Stimulated activated naive CD4-positive, alpha-beta T cell treated with Interleukin-2 at 50 U/mL for 16 hours (primary cell): ENCODE results near the gene TUBA4B.
A peak's percentile ranks its signal among the peaks of the same experiment; 100 is the strongest.
"Not testable (repeated sequence)": the region's sequence is repeated elsewhere in the genome, so short reads cannot be mapped to it uniquely, and the experiment has no call there.

Source experiments
- DNase-seq: peaks from one replicate; lab custom pipeline; 2025; lab: John Stamatoyannopoulos, UW

The TUBA4B gene

DNA sequence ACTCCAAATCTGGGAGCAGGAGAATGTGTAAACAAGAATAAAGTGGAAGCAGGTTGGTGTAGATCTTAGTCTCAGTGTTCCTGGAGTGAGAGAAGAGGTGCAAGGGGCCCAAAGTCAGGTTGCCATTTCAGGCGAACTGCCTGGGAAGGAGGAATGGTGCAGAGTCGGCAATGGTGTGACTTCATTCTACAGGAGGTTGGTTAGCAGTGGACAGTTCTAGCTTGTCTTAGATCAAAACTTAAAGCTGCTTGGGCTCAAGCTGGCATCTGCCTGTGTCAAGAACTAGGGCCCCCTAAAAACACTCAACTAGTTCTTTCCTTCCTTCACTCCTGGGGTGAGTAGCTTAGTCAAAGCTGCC lies 4.2 kb upstream of the TUBA4B start:
- no peak for DNase-seq

DNA sequence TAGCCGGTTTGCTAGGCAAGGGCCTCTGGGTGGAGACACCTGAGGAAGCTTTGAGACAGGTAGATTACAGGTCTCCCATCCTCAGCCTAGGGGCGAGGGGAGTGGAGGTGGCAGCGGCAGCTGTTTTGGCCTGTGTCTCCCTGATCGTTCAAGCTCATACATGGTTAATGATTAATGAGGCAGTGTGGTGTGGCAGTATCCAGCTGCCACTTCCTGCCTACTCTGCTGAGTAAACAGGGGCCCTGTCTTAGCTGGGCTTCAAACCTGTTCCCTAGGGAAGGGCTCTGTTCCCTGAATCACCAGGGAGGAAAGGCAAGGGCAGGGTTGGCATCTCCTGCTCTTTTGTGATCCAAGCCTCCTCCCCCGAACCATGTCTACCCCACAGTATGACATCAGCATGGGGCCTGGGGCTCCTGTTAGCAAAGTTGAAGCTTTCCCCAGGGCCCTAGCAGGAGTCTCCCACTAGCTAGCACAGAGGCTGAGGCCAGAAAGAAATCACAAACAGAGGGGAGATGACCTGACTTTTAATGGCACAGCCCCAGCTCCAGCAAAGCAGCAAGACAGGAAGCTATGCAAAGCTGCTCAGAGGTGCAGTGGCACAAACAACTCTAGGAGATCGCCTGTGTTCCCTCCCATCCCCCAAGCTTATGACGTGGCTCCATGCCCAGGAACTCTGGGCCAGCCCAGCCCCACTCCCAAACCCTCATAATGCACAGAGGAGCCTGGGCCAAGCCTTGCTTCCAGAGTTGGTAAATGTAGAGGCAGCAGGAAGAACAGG lies 3.7 kb upstream of the TUBA4B start:
- DNase-seq = peak; percentile 11

DNA sequence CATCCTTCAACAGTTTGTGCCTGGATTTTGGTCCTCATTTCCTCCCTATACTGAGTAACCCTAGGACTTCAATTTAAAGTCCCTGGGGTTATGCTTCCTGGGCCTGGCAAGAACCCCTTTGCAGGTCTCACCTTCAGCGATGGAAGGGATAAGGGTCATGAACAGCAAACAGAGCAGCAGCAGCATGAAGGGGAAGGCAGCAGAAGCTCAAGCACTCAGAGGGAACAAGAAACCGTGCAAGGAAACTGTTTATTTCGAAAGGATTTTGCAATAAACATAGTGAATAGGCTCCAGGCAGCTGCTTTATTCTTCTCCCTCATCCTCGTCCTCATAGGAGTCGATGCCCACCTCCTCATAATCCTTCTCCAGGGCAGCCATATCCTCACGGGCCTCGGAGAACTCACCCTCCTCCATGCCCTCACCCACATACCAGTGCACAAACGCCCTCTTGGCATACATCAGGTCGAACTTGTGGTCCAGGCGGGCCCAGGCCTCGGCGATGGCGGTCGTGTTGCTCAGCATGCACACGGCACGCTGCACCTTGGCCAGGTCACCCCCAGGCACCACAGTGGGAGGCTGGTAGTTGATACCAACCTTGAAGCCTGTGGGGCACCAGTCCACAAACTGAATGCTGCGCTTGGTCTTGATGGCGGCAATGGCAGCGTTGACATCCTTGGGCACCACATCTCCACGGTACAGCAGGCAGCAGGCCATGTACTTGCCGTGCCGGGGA lies 2.8 kb upstream of the TUBA4B start:
- no peak for DNase-seq

DNA sequence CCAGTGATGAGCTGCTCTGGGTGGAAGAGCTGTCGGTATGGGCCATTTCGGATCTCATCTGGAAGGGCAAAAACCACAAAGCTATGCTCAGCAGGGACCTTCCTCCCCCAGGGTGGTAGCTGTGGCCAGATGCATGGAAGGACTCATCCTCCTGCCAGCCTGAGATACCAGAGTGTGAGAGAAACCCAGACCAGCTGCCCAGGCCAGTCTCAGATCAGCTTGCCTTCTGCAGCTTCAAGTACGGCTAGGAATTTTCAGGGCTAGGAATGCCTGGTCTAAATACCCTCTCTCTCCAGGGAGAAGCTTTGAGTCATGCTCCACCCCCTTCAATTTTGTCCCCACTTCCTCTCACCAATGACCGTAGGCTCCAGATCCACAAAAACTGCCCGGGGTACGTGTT lies 1.4 kb upstream of the TUBA4B start:
- no peak for DNase-seq

DNA sequence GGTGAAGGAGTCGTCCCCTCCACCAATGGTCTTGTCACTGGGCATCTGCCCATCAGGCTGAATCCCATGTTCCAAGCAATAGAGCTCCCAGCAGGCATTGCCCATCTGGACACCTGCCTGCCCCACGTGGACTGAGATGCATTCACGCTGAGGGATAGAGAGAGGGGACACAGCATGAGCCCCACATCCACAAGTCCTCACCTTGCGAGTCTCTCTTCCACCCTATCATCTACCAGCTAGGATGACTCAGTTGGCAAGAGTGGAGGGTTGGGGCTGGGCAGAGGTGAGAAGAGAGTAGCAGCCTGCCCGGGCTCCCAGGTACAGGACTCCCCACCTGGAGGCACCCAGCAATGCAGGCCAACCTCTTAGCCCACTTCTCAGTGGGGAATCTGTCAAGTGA lies 959 bp upstream of the TUBA4B start:
- peak; percentile 21 for DNase-seq

DNA sequence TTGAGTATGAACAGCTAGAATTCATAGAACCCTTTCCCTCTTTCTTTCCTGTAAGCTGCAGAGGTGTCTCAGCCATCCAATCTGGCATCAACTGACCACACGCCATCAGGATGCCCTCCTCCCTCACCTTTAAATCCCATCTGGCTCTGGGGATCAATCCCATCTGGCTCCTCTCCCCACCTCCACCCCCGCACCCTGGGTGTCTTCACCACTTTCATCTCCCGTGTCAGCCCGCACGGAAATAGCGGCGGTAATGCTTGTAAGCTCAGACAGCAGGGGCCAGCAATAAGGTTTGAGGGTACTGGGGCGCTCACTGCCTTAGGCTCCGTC lies 508 bp upstream of the TUBA4B start:
- DNase-seq = peak; percentile 46

DNA sequence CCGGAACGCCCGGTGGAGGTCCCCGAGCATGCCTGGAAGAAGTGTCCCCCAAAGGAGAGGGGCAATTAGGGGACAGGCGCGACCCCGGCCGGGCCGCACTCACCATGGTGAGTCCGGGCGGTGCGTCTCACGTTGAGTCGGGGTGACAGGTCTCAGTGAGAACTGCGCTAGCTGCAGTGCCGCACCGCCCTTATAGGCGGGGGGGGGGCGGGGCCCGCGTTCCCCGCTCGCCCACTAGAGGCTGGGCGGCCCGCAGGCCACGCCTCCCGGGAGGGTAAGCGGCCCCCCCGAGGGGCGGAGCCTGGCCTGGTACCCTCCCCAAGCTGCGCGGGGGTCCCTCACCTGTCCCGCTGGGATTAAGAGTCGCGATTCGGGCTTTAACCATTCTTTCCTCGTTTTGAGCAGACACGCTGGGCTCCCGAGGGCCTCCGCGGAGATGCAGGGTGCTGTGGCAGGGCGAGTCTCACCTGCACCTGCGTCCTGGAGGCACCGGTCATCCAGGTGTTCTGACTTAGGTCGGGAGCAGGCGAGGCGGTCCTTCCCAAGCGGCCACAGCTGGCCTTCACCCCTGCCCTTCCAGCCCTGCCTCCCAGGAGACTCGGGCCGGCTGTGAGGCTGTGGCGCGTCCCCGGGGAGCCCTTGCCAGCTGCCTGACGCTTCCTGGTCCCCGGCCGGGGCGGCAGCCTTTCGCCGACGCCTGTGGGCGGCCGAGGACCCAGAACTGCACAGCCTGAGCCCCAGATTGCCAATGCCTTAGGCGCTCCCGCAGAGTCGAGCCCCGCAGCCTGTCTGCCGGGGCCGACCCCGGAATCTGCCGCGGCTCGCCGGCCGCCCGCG lies 928 bp downstream of the TUBA4B start, which contains the start of gene TUBA4A:
TUBA4A (minus strand) TSS at position 166 of the 837 bp plus-strand sequence; CDS start at position 106, 60 bp downstream.
- peak; percentile 88 for DNase-seq

DNA sequence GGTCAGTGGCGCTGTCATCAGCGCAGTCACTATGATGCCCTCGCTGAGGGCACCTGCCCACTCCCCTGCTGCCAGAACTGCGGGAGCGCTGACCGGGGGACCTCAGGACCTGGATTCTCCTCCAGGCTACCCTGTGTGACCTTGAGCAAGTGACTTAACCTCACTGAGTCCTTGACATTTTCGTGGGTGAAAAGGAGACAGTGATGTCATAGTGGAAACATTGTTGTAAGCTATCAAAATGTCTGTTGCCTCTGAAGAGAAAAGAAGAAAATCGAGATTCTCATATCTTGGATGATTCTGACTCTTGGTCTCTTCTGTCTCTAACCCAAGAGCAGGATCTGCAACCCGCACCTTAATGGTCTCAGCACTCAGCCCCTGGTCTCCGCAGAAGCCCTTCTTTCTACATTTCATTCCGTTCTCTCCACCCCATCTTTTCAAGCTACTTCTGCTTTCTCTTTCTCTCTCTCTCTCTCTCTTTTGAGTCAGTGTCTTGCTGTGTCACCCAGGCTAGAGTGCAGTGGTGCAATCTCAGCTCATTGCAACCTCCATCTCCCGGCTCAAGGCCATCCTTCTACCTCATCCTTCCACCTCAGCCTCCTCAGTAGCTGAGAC lies 1.7 kb downstream of the TUBA4B start:
- peak; percentile 26 for DNase-seq

DNA sequence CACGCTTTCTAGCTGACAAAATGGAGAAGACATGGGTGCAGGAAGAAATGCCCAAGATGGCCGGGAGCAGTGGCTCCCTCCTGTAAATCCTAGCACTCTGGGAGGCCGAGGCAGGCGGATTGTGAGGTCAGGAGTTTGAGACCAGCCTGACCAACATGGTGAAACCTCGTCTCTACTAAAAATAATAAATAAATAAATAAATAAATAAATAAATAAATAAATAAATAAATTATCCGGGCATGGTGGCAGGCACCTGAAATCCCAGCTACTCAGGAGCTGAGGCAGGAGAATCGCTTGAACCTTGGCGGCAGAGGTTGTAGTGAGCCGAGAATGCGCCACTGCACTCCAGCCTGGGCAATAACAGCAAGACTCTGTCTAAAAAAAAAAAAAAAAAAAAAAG lies 5.9 kb downstream of the TUBA4B start:
- DNase-seq = not testable (repeated sequence)

DNA sequence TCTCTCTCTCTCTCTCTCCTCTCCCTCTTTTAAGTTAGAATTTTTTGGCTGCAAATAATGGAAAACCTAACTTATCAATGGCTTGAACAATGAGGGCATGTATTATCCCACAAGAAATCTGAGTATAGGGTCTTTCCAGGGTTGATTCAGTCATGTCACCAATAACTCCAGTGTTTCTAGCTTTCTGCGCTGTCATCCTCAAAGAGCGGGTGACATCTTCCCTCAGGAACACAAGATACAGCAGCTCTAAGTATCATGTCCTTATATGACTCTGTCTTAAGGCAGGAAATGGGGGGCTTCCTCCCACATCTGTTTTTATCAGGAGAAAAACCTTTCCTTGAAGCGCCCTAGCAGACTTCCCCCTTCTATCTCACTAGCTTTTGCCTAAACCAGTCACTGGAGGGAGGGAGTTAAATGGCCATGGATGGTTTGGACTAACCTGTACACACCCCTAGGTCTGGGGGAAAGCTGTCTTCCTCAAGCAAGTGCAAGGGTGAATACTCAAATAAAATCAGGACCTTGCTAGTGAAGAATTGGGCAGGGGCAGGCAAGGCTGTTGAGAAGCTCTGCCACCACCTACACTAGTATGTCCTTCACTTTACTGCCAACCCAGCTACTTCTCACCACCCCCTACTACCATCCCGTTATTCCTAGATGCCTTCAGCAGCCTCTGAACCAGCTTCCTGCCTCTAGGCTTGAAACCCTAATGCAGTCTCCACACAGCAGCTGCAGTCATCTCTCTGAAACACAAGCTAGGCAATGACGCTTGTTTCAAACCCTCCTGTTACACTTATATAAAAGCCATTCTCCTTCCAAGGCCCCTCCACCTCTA lies 8.2 kb downstream of the TUBA4B start:
- DNase-seq = no peak

DNA sequence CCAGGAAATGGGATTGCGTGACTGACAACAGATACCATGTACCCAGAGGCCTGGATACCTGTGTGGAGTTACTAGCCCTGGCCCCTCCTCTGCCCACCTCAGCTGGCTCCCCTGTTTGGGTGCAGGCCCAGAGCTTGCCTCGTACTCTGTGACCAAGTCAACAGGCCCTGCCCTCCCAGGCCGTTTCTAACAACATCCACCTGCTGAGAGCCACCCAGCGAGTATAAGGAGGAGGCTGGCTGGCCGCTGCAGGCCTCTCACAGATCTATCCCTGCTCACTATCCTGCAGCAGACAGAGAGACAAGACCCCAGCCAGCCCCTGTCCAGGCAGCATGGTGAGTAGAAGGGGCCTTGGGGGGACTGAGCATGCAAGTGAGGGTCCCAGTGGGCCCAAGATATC lies 13.2 kb downstream of the TUBA4B start:
- no peak for DNase-seq

DNA sequence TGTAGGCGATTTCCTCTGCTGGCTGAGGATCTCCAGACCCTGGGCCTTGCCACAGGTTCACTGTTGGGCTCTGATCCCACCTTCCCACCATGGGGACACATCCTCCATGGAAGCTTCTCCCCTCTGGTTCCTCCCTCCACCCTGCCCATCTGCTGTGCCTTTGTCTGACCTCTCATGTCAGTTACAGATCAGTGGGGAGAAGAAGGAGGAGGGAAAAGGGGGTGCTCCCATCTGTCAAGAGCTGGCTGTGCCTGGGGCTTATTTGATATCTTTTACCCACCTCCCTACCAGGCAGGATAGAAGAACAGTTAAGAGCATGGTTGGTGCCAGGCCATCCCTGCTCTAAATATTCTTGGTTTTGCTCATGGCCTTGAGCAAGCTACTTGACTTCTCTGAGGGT lies 13.8 kb downstream of the TUBA4B start:
- DNase-seq = no peak

DNA sequence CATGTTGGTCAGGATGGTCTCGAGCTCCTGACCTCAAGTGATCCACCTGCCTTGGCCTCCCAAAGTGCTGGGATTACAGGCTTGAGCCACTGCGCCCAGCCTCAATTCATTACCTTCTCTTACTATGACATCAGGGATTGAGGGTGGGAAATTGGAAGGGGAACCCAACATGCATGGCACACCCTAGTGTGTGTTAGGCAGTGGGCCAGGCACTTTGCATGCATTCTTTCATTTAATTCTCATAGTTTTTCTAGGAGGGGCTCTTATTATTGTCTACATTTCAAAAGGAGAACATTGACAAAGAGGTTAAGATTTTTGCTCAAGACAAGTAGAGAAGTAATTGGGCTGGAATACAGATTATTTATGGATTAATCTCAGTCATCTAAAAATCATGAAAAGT lies 15.3 kb downstream of the TUBA4B start:
- no peak for DNase-seq

DNA sequence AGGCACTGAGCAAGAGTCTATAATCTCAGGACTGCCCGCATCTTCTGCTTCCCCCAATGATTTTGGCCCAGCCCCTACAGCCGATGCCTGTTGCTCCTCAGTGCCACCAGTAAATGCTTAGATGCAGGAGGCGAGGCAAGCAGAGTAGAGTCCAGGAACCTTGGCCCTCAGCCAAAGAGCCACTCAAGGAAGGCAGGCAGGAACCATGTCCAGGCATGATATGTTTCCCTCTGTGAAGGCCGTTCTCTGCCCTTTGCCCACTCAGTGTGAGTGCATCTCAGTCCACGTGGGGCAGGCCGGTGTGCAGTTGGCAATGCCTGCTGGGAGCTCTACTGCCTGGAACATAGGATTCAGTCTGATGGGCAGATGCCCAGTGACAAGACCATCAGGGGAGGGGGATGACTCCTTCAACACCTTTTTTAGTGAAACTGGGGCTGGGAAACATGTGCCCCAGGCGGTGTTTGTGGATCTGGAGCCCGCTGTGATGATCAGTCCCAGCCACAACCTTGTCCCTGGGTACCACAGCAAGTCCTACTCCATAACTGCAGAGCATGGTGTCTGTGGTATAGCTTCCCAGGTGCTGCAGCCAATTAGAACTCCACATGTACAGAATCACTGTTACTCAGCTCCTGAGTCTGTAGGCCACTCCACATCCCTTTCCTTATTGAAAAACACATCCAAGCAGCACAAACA lies 16.5 kb downstream of the TUBA4B start:
- no peak for DNase-seq

DNA sequence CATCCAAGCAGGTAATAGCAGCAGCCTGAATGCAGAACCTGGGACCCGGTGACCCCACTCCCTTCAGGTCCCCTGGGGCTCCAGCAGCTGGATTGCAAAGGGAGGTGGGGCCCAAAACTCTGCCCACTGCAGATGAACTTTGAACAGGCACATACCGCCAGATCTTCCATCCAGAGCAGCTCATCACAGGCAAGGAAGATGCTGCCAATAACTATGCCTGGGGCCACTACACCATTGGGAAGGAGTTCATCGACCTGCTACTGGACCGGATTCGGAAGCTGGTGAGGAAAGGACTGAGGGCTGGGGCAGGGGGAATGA lies 17.0 kb downstream of the TUBA4B start:
- DNase-seq = no peak

DNA sequence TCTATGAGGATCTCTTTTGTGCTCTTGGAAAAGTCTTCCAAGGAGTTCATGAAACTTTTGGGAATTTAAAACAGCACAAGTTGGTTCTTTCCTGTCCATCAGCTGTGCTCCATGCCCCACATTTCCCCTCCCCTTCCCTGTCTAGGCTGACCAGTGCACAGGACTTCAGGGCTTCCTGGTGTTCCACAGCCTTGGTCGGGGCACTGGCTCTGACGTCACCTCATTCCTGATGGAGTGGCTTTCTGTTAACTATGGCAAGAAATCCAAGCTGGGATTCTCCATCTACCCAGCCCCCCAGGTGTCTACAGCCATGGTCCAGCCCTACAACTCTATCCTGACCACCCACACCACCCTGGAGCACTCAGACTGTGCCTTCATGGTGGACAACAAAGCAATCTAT lies 18.0 kb downstream of the TUBA4B start:
- DNase-seq = no peak

DNA sequence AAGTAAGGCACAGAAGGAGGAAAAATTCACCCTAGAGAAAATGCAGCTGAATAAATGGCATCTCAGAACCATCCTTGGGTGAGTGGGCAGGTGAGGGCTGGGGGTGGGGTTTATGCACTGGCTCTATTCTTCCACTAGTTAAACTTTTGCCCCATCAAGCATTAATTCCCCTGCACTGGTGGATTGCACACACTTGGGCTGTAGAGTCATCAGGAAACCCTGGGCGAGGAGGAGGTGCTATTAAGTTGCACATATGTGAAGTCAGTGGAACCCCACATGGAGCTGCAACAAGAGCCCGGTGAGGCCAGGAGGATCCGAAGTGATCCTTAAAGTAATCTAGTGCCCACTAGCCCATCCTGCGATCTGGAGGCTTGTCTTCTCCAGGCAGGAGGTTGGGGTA lies 19.3 kb downstream of the TUBA4B start:
- DNase-seq = no peak

DNA sequence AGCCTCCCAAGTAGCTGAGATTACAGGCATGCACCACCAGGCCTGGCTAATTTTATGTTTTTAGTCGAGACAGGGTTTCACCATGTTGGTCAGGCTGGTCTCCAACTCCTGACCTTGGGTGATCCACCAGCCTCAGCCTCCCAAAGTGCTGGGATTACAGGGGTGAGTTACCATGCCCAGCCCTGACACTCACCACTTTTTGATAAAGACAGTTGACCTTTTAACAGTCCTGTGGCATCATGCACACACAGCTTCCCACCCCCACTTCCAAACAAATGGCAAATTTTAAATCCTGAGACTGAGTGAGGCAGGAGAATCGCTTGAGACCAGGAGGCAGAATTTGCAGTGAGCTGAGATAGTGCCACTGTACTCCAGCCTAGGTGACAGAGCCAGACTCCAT lies 20.0 kb downstream of the TUBA4B start:
- no peak for DNase-seq

DNA sequence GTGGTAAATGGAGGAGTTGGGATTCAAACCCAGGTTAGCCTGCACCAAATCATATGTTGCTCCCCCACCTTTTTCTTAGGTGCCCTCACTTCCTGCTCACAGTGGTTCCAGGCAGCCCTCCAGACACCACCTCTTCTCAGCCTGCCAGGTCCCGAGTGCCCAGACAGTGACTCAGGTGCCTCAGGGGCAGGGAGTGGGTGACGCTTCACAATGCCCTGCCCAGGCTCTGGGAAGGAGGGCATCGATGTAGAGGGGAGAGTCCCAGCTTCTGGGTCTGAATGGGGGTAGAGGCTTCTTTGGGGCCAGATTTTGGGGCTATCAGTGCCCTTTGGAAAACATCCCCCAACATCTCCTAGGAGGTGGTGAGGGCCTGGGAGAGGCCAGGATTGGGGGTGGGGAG lies 20.9 kb downstream of the TUBA4B start:
- no peak for DNase-seq

DNA sequence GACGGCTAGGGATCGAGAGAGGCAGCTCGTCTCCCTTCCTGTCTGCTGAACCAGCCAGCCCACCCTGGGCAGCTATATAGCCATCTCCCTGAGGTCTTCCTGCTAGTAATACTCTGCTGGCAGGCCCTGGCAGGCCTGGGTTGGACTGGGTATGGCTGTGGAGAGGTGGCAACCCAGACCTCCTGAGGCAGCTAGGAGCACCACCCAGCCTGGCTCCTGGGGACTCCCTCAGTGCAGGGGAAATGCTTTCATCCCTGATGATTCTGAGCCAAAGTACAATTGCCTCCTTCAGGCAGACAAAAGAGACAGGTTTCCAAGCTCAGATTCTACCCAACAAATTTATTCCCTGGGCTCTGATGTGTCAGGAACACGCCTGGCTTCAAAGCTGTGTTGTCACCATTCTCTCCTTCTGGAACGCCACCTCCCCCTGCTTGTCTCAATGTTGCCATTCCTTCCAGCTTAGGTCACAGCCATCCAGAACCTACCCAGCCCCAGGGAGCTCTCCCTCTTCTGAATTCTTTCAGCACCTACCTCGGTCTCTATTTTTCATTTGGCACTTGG lies 21.4 kb downstream of the TUBA4B start:
- DNase-seq = no peak
